ENCODE measurements around the gene EFCAB6.
A peak's percentile ranks its signal among the peaks of the same experiment; 100 is the strongest.

DNA sequence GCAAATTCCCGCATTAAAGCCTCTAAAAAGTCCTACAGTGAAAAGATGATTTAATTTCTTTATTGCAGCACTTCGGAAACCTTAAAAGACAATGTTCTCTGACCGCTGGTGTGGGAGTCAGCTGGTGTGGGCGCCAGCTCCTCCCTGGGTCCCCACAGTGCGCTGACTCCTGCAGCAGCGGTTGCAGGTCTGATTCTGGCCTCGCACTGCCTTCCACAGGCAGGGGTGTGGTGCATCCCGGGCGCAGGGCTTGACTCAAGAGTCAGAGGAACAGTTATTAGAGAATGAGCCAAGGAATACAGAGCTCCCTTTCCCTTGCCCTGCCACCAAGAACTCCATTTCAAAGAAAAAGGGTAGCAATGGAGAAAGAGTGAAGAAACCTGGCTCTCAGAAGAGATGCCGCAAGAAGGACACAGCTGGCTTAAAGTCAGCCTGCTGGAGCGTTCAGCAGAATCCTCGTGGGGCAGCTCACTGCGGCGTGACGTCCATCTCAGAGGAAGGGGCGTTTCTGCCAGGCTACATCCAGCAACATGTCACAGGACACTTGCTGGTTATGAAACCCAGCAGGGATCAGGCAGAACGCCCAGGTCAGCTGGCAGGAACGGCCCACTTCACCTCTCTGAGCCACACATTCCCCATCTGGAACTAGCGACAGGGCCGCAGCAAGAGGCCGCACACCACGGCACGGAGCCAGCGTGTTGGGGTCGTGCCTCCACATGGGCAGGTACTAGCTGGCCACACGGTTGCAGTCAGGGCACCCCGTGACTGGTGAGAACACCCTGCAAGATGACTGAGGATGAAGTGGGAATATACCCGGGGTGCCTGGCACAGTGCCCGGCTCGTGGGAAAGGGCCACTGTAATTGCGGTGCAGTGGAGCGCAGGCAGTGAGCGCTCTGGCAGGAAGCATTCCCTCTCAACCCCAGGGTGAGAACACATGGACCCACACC, 18.1 kb upstream of the EFCAB6 start:
- TF ChIP-seq, protein P1, sequence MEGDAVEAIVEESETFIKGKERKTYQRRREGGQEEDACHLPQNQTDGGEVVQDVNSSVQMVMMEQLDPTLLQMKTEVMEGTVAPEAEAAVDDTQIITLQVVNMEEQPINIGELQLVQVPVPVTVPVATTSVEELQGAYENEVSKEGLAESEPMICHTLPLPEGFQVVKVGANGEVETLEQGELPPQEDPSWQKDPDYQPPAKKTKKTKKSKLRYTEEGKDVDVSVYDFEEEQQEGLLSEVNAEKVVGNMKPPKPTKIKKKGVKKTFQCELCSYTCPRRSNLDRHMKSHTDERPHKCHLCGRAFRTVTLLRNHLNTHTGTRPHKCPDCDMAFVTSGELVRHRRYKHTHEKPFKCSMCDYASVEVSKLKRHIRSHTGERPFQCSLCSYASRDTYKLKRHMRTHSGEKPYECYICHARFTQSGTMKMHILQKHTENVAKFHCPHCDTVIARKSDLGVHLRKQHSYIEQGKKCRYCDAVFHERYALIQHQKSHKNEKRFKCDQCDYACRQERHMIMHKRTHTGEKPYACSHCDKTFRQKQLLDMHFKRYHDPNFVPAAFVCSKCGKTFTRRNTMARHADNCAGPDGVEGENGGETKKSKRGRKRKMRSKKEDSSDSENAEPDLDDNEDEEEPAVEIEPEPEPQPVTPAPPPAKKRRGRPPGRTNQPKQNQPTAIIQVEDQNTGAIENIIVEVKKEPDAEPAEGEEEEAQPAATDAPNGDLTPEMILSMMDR (IDR thresholded peaks at IDR 0.05; ENCODE audit: low read depth, low read length, missing input control), result no peak
- TF ChIP-seq, protein P2, sequence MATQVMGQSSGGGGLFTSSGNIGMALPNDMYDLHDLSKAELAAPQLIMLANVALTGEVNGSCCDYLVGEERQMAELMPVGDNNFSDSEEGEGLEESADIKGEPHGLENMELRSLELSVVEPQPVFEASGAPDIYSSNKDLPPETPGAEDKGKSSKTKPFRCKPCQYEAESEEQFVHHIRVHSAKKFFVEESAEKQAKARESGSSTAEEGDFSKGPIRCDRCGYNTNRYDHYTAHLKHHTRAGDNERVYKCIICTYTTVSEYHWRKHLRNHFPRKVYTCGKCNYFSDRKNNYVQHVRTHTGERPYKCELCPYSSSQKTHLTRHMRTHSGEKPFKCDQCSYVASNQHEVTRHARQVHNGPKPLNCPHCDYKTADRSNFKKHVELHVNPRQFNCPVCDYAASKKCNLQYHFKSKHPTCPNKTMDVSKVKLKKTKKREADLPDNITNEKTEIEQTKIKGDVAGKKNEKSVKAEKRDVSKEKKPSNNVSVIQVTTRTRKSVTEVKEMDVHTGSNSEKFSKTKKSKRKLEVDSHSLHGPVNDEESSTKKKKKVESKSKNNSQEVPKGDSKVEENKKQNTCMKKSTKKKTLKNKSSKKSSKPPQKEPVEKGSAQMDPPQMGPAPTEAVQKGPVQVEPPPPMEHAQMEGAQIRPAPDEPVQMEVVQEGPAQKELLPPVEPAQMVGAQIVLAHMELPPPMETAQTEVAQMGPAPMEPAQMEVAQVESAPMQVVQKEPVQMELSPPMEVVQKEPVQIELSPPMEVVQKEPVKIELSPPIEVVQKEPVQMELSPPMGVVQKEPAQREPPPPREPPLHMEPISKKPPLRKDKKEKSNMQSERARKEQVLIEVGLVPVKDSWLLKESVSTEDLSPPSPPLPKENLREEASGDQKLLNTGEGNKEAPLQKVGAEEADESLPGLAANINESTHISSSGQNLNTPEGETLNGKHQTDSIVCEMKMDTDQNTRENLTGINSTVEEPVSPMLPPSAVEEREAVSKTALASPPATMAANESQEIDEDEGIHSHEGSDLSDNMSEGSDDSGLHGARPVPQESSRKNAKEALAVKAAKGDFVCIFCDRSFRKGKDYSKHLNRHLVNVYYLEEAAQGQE (IDR thresholded peaks at IDR 0.05), result no peak
- TF ChIP-seq SP1 (IDR thresholded peaks at IDR 0.05) (no peak), EGR1 (IDR thresholded peaks at IDR 0.05; ENCODE audit: low read depth in 2 of 2) (no peak), TAF1 (conservative IDR thresholded peaks at IDR 0.05) (no peak), FOXA1 (IDR thresholded peaks at IDR 0.05) (no peak), JUND (IDR thresholded peaks at IDR 0.05) (no peak), GABPA (IDR thresholded peaks at IDR 0.05 in 1 of 2, conservative IDR thresholded peaks at IDR 0.05 in 1 of 2) (no peak), RAD21 (IDR thresholded peaks at IDR 0.05) (no peak), RXRA (IDR thresholded peaks at IDR 0.05) (peak in 1 of 2 donors; percentile 49), YY1 (IDR thresholded peaks at IDR 0.05) (no peak), NR2F2 (IDR thresholded peaks at IDR 0.05) (no peak)
- TF ChIP-seq, protein P3, sequence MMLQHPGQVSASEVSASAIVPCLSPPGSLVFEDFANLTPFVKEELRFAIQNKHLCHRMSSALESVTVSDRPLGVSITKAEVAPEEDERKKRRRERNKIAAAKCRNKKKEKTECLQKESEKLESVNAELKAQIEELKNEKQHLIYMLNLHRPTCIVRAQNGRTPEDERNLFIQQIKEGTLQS (IDR thresholded peaks at IDR 0.05), result no peak
- TF ChIP-seq, protein P4, sequence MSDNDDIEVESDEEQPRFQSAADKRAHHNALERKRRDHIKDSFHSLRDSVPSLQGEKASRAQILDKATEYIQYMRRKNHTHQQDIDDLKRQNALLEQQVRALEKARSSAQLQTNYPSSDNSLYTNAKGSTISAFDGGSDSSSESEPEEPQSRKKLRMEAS (IDR thresholded peaks at IDR 0.05), result no peak
